ENCODE data around the gene ZMYM4.

Gene ZMYM4

GRCh38 chr1:35447278-35447677, 178.8 kb downstream of the ZMYM4 start:
- Mint-ChIP-seq H3K4me3 (no peak overlapping the region), H3K4me1 (no peaks in the 10 kb centered on the region), H3K27ac (peak overlapping the region; percentile 28), H3K27me3 (ENCODE audit: low read depth, poor library complexity) (peaks cover 3% of the 10 kb centered on the region), H3K9me3 (no peaks in the 10 kb centered on the region), H3K36me3 (ENCODE audit: low read depth) (peaks cover 17% of the 10 kb centered on the region)
- DNase-seq: no peak
- no peak for TF ChIP-seq CTCF (IDR thresholded peaks at IDR 0.05)

- no peaks in the 10 kb centered on the region for H3K4me1 Mint-ChIP-seq
- no peak for DNase-seq
- H3K36me3 Mint-ChIP-seq (ENCODE audit: low read depth): peaks cover 17% of the 10 kb centered on the region
- H3K9me3 Mint-ChIP-seq: no peaks in the 10 kb centered on the region
- H3K4me3 Mint-ChIP-seq: no peak overlapping the region
- peaks cover 3% of the 10 kb centered on the region for H3K27me3 Mint-ChIP-seq (ENCODE audit: low read depth, poor library complexity)
- H3K27ac Mint-ChIP-seq: no peak overlapping the region
- no peak for TF ChIP-seq CTCF (IDR thresholded peaks at IDR 0.05)
Measured at GRCh38 chr1:35448344-35448801, 179.9 kb downstream of the ZMYM4 start.

- Mint-ChIP-seq H3K27ac (no peak overlapping the region), H3K4me3 (no peak overlapping the region)
Measured at GRCh38 chr1:35449334-35450008, 181.0 kb downstream of the ZMYM4 start.

GRCh38 chr1:35451125-35451528, 182.6 kb downstream of the ZMYM4 start:
- no peak overlapping the region for H3K4me3 Mint-ChIP-seq
- peaks cover 3% of the 10 kb centered on the region for H3K27me3 Mint-ChIP-seq (ENCODE audit: low read depth, poor library complexity)
- no peaks in the 10 kb centered on the region for H3K9me3 Mint-ChIP-seq
- DNase-seq: peak; percentile 81
- H3K27ac Mint-ChIP-seq: peak overlapping the region; percentile 1
- H3K36me3 Mint-ChIP-seq (ENCODE audit: low read depth): peaks cover 17% of the 10 kb centered on the region
- peak; percentile 75 for TF ChIP-seq CTCF (IDR thresholded peaks at IDR 0.05)
- H3K4me1 Mint-ChIP-seq: no peaks in the 10 kb centered on the region

More at GRCh38 chr1:35449334-35450008, 181.0 kb downstream of the ZMYM4 start:
- DNase-seq: no peak
- H3K27me3 Mint-ChIP-seq (ENCODE audit: low read depth, poor library complexity): peaks cover 3% of the 10 kb centered on the region
- no peaks in the 10 kb centered on the region for H3K4me1 Mint-ChIP-seq
- no peaks in the 10 kb centered on the region for H3K9me3 Mint-ChIP-seq
- H3K36me3 Mint-ChIP-seq (ENCODE audit: low read depth): peaks cover 17% of the 10 kb centered on the region
- no peak for TF ChIP-seq CTCF (IDR thresholded peaks at IDR 0.05)

- Mint-ChIP-seq H3K9me3 (no peaks in the 10 kb centered on the region), H3K27ac (peak overlapping the region; percentile 58), H3K4me1 (no peaks in the 10 kb centered on the region), H3K4me3 (no peak overlapping the region), H3K27me3 (ENCODE audit: low read depth, poor library complexity) (peaks cover 2% of the 10 kb centered on the region), H3K36me3 (ENCODE audit: low read depth) (peaks cover 19% of the 10 kb centered on the region)
- no peak for DNase-seq
- TF ChIP-seq CTCF (IDR thresholded peaks at IDR 0.05): no peak
Measured at GRCh38 chr1:35452106-35452774, 183.7 kb downstream of the ZMYM4 start.
